GM12872 (cell line): ENCODE measurements around the gene OCA2.

Experiments used
- CTCF ChIP-seq: IDR thresholded peaks from 3 replicates; pipeline ENCODE4 v1.5.1; 2011; ENCODE audit warnings: low read depth, mild to moderate bottlenecking, low read length, moderate library complexity; ENCODE audit not compliant: insufficient read depth

The OCA2 gene

GRCh38 chr15:27863000-27863399 is 236.1 kb downstream of the OCA2 start:
- no peak for TF ChIP-seq CTCF

DNA sequence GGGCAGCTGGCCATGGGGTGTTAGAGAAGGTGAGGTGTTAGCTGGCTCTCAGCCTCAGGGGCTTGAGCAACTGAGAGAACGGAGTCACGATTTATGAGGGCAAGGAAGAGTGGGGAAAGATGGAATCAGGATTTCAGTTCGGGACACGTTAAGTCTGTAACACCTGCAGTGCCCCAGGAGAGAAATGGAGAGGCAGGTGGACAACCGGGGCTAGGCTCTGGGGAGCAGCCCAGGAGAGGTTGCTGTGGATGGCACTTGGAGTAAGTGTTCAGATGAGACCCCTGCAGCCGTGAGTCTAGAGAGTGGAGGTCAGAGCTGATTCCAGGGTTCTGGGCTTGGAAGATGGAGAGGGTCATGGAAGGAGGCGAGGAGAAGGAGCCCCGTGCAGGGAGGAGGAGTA is 237.9 kb downstream of the OCA2 start:
- no peak for TF ChIP-seq CTCF

- no peak for TF ChIP-seq CTCF
Measured at GRCh38 chr15:27855137-27855536, 244.0 kb downstream of the OCA2 start.

DNA sequence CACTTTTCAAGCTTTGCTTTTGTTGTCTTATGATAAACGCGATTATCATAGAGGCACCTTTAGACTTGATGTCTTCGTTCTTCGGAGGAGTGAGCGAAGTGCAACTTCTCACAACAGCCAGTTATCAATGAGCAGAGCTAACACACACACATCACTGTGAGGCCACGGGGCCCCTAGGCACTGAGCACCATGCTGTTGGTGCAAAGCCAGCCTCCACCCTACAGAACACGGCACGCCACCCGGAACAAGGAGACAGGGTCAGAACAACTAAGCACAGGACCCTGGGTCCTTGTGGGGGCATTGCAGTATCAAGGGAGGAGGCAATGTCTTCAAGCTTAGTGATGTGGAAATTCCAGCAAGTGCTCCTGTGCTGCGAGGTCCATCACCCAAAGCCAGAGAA is 244.5 kb downstream of the OCA2 start:
- no peak for TF ChIP-seq CTCF

DNA sequence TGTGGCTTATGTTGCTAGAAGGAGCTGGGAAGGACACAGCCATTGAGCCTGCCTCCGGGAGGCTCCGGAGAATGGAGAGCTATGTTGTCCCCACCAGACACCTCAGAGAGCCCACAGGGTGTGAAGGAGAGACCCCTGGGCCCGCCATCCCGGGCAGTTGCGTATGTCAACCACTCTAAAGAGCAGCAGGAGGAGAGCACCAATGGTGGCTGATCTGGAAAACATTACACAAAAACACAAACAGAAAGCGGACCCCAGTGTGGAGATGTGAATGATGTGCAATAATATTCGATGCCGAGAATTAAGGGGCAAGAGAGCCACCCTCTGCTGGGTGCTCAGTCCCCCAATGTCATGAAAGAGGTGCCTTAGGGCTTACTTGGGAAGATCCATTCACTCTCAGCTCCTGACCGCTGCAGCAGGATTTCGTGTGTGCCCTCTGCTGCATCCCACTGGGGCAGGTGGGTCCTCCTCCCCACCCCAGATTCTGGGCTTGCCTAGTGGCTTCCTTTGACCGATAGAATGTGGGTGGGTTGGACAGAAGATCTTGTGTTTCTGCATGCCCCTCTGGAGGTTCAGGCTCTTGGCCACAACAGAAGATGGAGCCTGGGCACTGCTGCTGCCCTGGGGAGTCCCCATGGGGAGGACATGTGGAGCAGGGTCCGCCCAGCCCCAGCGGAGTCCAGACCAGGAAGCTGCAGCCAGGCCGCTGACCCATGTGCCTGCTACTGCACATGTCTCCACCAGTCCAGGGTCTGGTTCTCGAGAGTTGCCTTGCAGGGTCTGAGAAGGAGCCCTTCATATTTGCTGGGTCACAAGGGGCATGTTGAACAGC is 245.3 kb downstream of the OCA2 start:
- TF ChIP-seq CTCF, result no peak

DNA sequence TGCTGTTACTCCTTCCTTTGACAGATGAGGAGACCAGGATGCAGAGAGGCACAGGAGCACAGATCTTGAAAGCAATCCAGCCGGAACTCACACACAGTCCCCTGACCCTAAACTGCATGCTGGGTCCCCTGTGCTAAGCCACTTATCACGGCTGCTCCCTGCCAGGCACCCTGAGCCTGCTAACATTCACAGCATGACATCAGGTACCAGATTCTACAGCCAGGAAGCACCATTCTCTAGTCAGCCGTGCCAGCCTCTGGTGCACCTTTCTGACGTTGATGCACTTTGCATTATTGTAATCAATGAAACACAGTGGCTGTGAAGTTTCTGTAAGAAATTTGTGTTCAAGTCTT is 247.3 kb downstream of the OCA2 start:
- TF ChIP-seq CTCF, result no peak

- no peak for TF ChIP-seq CTCF
Measured at GRCh38 chr15:27850981-27851857, 247.9 kb downstream of the OCA2 start.
